Endodermal cell (in vitro differentiated cells): ENCODE measurements around the gene CAMTA1. TPM values are rescaled to one million over a fixed set of nuclear protein-coding genes. Genes with fewer than 3 reads are reported as not detected.

Source experiments
- DNase-seq: peaks from one replicate; pipeline ENCODE4 v3.0.0-alpha.2; 2017
- H3K27ac ChIP-seq: 2 replicates; pipeline ENCODE4 v1.5.1; 2013; ENCODE audit warnings: mild to moderate bottlenecking, low read depth, low read length, moderate library complexity
- H3K27me3 ChIP-seq: 2 replicates; pipeline ENCODE4 v1.6.1; 2013; ENCODE audit warnings: mild to moderate bottlenecking, low read length, moderate library complexity; ENCODE audit not compliant: insufficient read depth, control insufficient read depth, poor library complexity, severe bottlenecking
- H3K36me3 ChIP-seq: 2 replicates; pipeline ENCODE4 v1.7.0; 2013; ENCODE audit warnings: mild to moderate bottlenecking, low read length, moderate library complexity; ENCODE audit not compliant: control insufficient read depth, insufficient read depth
- H3K4me1 ChIP-seq: one replicate; pipeline ENCODE4 v1.7.0; 2013; ENCODE audit warnings: low read length; ENCODE audit not compliant: control insufficient read depth, insufficient read depth
- H3K4me3 ChIP-seq: 2 replicates; pipeline ENCODE4 v1.5.1; 2013; ENCODE audit warnings: mild to moderate bottlenecking, low read length, moderate library complexity
- H3K9ac ChIP-seq: 2 replicates; pipeline ENCODE4 v1.6.1; 2013; ENCODE audit warnings: mild to moderate bottlenecking, low read length, moderate library complexity; ENCODE audit not compliant: poor library complexity, severe bottlenecking; ENCODE audit errors: extremely low read depth
- H3K9me3 ChIP-seq: 2 replicates; pipeline ENCODE4 v1.6.1; 2013; ENCODE audit warnings: mild to moderate bottlenecking, low read length, moderate library complexity; ENCODE audit not compliant: control insufficient read depth
- H3K27ac Mint-ChIP-seq: 2 replicates; pipeline ENCODE4 v1.8.0; 2020; ENCODE audit warnings: mixed read lengths
- H3K27me3 Mint-ChIP-seq: 2 replicates; pipeline ENCODE4 v1.8.0; 2021; ENCODE audit warnings: mild to moderate bottlenecking, mixed read lengths; ENCODE audit not compliant: insufficient read depth
- H3K36me3 Mint-ChIP-seq: 2 replicates; pipeline ENCODE4 v1.8.0; 2020; ENCODE audit warnings: low read depth, mixed read lengths
- H3K4me1 Mint-ChIP-seq: 2 replicates; pipeline ENCODE4 v1.8.0; 2020; ENCODE audit warnings: mixed read lengths
- H3K4me3 Mint-ChIP-seq: 2 replicates; pipeline ENCODE4 v1.8.0; 2020; ENCODE audit warnings: mild to moderate bottlenecking, moderate library complexity, mixed read lengths
- H3K9me3 Mint-ChIP-seq: 2 replicates; pipeline ENCODE4 v1.8.0; 2020; ENCODE audit warnings: mild to moderate bottlenecking, mixed read lengths
- CTCF ChIP-seq: fragments of 200-600 bp; sonication (generic); conservative IDR thresholded peaks from 2 replicates; pipeline ENCODE4 v1.5.0; 2021; ENCODE audit warnings: antibody characterized with exemption, mild to moderate bottlenecking
- WGBS, 2 experiments: methylation state at CpG; one replicate each; pipeline versions ENCODE4 v1.1.5 to v1.1.7; 2013; ENCODE audit warnings: missing lambda C conversion rate in 2 of 2, mixed read lengths in 1 of 2; ENCODE audit not compliant: insufficient coverage in 1 of 2, insufficient read length in 1 of 2; 5-methylcytosine and 5-hydroxymethylcytosine counted together
- total RNA-seq, 2 donors: library from RNA; stranded (reverse); fragmentation: NEBNext Ultra II Directional in 1 of 2; extraction: Animal tissue kit (Norgen Biotek cat#: 25700) in 1 of 2; gene quantifications; 2 replicates in 1 of 2; 3 replicates in 1 of 2; pipeline ENCODE4 v1.2.1, GENCODE V29; 2021

The CAMTA1 gene
- total RNA-seq, 2 donors from 2014 or later = 123 to 137 TPM

DNA sequence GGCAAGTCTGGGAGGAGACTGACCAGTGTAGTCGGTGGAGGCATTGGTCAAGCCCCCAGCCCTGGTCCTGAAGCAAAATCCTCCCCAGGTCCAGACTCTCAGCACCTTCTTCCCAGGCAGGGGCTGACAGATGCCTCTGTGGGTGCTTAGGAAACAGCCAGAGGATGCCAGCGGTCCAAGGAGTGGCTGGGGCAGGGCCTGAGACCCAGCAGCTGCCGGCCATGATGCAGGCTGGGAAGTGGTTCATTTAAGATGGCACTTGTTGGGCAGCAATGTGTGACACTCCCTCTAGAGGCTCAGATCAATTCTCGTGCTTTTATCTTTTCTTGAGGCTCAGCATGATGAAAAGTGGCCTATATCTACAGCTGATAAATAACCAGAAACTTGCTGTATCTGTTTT is 820.8 kb downstream of the CAMTA1 start:
- Mint-ChIP-seq H3K4me1 (peaks cover 23% of the 10 kb centered on the region), H3K36me3 (peaks cover 11% of the 10 kb centered on the region), H3K4me3 (no peak overlapping the region), H3K27me3 (peaks cover 8% of the 10 kb centered on the region), H3K27ac (no peak overlapping the region), H3K9me3 (peaks cover 46% of the 10 kb centered on the region)
- no peak overlapping the region for H3K27ac ChIP-seq
- no peaks in the 10 kb centered on the region for H3K27me3 ChIP-seq
- H3K4me3 ChIP-seq = no peak overlapping the region
- no peak for DNase-seq
- H3K36me3 ChIP-seq = no peaks in the 10 kb centered on the region
- no peak overlapping the region for H3K9ac ChIP-seq
- peaks cover 19% of the 10 kb centered on the region for H3K9me3 ChIP-seq
- H3K4me1 ChIP-seq = peaks cover 11% of the 10 kb centered on the region
- TF ChIP-seq CTCF = no peak
- WGBS, 2 experiments = 83 to 91% methylated on average over 3 to 4 of the region's 4 CpGs

- peaks cover 46% of the 10 kb centered on the region for H3K9me3 Mint-ChIP-seq
- peaks cover 11% of the 10 kb centered on the region for H3K36me3 Mint-ChIP-seq
- H3K4me1 Mint-ChIP-seq = peaks cover 23% of the 10 kb centered on the region
- H3K27ac Mint-ChIP-seq = peak overlapping the region; percentile 69
- Histone ChIP-seq H3K9ac (no peak overlapping the region), H3K27me3 (no peaks in the 10 kb centered on the region), H3K36me3 (no peaks in the 10 kb centered on the region), H3K4me1 (peaks cover 11% of the 10 kb centered on the region), H3K27ac (no peak overlapping the region), H3K4me3 (no peak overlapping the region), H3K9me3 (peaks cover 19% of the 10 kb centered on the region)
- H3K4me3 Mint-ChIP-seq = no peak overlapping the region
- no peak for TF ChIP-seq CTCF
- no peak for DNase-seq
- peaks cover 8% of the 10 kb centered on the region for H3K27me3 Mint-ChIP-seq
These were observed 821.8 kb downstream of the CAMTA1 start for GRCh38 chr1:7607097-7607496.

- H3K27ac ChIP-seq = peak overlapping the region; percentile 50
- H3K27ac Mint-ChIP-seq = peak overlapping the region; percentile 98
- DNase-seq = peak; percentile 98
These were observed 823.5 kb downstream of the CAMTA1 start for GRCh38 chr1:7608628-7609305.

More at GRCh38 chr1:7608628-7609305, 823.5 kb downstream of the CAMTA1 start:
- peaks cover 11% of the 10 kb centered on the region for H3K4me1 ChIP-seq
- Mint-ChIP-seq H3K36me3 (peaks cover 11% of the 10 kb centered on the region), H3K4me3 (no peak overlapping the region), H3K9me3 (peaks cover 38% of the 10 kb centered on the region), H3K27me3 (peaks cover 7% of the 10 kb centered on the region), H3K4me1 (peaks cover 23% of the 10 kb centered on the region)
- no peaks in the 10 kb centered on the region for H3K27me3 ChIP-seq
- H3K36me3 ChIP-seq = no peaks in the 10 kb centered on the region
- H3K9ac ChIP-seq = peak overlapping the region; percentile 54
- no peak for TF ChIP-seq CTCF
- 63 to 66% methylated on average over 4 to 10 of the region's 10 CpGs for WGBS, 2 experiments
- H3K9me3 ChIP-seq = peaks cover 19% of the 10 kb centered on the region
- H3K4me3 ChIP-seq = no peak overlapping the region
